Measurements from ENCODE around the gene CACNA1S.

CACNA1S gene

DNA sequence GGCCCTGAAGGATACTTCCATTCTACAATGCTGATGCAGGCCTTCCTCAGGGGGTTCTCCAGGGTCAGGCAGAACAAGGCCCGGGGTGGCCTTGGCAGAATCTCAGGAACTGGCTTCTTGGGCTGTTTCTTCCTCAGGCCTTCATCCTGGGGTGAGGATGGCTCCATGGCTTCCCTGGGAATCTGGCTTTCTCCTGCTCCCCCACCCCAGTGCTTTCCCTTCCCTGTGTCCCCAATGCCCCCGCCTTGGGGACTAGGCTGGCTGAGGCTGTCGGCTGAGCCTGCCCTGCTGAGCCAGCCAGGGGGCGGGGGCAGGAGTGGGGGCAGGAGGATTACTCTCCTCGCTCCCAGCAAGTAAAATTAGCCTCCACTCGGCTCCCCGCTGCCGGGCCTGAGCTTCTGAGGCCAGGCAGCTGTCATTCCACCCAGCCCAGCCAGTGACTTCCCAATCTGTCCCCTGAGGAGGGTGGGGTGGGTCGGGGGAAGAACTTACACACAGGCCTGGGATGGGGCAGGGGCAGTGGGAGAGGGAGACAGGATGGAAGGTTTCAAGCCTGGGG, at the start of gene CACNA1S:
TSS of gene CACNA1S (minus strand) at position 254 of the 559 bp plus-strand sequence. CDS start at position 167, 87 bp downstream.
- DNase-seq: no peak

DNA sequence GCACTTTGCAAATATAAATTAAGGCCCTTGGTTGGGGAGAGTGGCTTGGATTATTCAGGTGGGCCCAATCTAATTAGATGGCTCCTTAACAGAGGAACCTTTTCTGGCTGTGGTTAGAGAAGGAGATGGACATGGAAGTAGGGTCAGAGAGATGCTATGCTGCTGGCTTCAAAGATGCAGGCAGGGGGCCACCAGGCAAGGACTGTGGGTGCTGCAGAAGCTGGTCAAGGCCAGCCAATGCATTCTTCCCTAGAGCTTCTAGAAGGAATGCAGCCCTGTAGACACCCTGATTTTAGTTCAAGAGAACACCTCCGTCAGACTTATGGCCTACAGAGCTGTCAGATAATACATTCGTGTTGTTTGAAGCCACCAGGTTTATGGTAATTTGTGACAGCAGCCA, 45.7 kb upstream of the CACNA1S start:
- DNase-seq: no peak

DNA sequence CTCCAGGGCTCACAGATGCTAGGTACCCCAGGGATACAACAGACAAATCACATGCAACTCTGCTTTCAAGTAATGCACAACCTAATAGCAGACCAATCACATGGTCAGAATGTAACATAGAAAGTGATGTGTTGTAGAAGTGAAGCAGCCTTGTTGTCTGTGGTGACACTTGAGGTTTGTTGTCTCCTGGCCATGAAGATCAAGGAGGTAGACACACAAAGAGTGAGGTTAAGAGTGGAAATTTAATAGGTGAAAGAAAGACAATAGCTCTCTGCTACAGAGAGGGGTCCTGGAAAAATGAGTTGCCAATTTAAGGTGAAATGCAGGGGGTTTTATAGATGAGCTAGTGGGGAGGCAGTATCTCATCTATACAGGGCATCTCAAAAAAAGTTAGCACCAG, 44.6 kb upstream of the CACNA1S start:
- DNase-seq: no peak

DNA sequence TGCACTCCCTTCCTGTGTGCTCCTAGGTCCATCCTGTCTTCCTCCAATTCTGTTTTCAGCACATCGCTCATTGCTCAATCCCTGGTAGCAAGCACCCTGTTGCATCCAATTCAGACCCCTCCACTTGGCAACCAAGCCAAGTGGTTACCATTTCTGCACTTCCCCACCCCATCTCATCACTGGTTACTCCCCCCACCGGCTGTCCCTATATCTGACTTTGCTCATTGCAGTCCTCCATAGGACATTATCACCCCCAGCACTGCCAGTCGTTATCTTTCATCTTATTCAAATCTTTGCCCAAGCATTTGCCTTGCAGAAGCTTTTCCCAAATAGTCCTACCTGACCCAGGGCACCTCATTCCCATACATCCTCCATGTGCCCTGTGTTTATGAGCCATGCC, 44.1 kb upstream of the CACNA1S start:
- DNase-seq: no peak

DNA sequence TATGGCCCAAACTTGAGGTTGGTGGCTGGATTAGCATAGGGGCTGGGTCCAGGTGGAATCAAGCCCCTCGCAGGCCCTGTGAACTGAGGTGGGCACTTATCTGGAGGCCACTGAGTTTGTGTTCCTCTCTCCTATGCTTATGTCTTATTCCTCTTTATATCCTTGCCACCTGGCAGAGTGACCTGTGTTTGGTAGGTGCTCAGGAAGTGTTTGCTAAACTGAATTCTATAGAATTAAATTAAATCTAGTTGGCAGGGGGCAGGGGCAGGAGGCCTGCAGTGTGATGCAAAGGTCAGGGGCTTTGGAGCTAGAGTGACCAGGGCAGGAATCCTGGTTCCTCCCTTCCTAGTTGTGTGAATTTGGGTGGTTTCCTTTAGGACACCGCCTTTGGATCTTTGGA, 43.1 kb upstream of the CACNA1S start:
- no peak for DNase-seq

DNA sequence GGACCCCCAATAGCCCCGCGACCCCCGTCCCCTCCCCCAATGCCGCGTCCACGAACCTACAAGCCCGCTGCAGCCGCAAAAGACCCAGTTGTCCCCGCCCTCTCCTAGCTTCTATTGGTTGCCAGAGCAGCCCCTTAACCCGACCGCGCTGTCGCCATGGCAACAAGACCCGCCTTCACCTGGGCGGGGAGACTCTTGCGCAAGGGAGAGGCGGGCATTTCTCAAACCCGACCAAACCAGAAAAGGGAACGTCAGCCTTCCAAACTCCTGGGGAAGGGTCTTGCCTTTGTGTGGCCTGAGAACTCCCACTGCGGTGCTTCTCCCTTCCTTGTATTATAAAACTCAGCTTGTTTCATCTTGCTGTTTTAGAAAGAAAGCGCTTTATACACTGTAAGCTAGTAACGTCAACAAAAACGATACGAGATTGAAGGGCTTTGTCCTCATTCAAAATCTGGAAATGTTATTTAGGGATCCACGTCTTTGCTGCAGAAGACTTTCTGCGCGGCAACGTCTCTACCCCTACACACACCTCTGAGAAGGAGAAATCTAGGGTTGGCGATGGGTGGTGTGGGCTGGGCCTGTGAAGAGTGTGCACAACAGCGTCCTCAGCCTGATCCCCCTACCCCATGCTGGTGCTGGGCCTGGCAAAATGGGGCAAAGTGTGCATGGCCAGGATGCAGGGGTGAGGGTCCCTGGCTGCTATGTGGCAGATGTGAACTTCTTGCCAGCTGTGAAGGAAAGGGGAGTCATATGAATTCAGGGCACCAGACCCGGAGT, 42.4 kb upstream of the CACNA1S start, which contains the start of gene TMEM9:
TSS of gene TMEM9 (minus strand) at position 86 of the 777 bp plus-strand sequence. CDS start 551 bp downstream, outside the sequence.
- peak; percentile 93 to 96 for DNase-seq

DNA sequence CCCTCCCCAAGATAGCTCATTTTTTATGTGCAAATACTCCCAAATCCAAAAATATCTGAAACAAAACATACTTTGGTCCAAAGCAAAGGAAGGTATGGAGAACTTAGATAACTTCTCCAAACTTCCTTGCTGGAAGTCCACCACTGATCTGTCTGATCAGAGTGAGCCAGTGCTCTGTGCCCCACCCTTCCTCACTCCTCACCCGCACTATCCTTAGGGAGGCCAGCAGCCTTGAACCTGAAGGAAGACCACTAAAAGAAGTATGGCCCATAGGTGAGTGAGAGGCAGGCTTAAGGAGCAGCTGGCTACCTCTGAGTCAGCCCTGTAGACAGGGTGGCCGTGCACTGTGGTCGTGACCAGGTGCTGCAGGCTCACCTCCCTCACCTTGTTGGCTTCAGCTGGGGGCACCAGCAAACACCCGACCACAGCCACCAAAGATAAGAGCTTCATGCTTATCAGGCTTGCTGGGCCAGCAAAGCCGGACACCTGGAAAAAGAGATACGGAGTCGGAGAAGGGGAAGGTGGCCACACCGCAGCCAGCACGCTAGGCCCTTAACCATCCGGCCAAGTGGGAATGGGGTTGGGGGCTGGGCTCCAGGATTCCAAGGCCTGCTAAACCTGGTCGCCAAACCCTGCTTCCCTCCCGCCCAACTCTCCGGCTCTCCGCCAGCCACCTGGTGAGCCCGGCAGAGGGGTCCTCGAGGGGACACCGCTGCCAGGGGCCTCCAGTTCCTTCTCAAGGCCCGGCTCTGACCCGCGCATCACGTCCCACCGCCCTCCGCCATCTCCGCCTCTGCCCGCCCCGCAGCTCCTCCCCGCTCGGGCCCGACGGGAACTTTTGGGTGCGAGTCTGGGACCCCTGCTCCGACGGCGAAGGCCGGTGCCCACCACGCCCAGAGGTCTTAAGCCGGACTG, 41.5 kb upstream of the CACNA1S start:
- DNase-seq: no peak

DNA sequence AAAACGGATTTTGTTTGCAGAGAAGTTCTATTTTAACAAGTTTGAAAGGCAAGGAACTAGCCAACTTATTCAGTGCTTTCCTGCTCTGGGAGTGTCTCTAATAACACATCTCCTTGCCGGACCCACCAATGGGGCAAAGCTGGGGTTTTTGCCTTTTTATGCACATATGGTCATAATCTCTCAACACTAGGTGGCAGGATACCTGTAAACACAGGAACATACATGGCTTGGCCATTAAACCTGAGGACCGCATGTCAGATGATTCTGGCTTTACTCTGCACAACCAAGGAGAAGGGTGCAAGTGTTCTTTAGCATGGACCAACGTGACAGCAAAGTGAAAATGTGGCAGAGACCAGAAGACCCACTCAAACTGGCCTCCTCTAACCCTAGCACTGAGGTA, 37.2 kb upstream of the CACNA1S start:
- no peak for DNase-seq

DNA sequence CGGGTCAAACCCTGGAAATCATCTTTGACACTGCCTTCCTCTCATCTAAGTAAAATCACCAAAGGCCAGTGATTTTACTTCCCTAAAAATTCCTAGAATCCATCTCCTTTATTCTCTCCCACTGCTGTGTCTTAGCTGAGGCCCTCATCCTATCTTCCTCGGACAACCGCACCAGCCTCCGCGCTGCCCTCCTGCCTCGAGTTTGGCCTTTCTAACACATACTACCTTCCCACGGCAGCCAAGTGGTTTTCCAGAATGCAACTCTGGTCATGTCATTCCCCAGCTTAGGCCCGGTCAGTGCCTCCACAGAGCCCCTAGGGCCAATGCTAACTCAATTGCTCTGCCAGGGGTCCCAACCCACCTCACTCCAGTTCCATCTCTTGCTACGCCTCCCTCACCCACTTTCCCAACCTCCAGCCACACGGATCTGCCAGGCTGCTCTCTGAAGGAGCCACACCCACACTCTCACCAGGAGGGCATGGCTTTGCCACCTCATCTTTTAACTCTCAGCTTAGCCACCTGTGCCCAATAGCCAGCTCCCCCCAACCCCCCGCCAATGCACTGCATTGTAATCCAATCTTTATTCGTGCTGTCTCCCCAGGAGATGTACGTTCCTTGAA, 35.3 kb upstream of the CACNA1S start:
- no peak for DNase-seq

DNA sequence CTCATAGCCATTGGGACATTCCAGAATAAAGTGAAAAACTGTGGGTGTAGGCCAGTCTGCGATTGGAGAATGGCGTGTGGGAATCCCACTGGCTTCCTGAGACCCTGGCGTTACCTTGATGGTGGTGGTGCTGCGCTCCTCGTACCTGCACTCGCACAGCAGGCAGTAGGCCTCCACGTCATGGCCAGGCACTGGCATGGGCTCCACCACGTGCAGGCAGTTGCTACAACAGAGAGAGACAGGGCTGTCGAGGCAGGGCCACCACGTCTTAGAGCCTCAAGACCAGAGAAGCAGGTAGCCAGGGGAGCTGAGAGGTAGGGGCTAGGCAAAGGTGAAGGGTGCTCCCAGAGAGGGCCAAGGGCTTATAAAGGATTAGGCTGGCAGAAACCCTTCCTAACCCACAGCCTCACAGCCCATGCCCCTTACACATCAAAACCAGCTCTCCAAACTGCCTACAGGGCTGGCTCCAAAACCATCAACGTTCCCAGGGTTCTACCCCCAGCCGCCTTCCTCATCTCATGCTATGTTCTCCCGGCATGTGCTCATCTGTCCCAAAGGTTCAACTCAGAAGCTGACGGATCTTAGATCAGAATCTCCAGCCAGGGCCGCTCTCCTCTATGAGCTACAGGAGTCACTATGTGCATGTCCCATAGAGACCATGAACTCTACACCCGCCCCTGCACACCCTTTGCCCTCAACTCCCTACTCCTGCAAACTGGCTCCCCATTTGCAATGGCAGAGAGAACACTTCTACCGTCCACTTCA, 34.6 kb upstream of the CACNA1S start:
- DNase-seq: no peak

DNA sequence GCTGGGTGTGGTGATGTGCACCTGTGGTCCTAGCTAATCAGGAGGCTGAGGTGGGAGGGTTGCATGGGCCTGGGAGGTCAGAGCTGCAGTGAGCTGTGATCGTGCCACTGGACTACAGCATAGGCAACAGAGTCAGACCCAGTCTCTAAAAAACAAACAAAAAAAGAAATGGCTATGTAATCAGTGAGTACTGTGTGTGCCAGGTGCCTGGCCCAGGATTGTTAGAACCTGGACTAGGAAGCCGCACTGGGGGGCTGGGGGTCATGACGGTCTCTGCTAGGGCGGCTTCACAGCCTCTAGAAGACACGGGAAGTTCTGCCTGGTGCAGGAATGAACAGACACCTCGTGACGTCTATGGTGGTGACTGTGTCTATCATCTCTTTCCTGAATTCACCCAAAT, 33.6 kb upstream of the CACNA1S start:
- DNase-seq: no peak

DNA sequence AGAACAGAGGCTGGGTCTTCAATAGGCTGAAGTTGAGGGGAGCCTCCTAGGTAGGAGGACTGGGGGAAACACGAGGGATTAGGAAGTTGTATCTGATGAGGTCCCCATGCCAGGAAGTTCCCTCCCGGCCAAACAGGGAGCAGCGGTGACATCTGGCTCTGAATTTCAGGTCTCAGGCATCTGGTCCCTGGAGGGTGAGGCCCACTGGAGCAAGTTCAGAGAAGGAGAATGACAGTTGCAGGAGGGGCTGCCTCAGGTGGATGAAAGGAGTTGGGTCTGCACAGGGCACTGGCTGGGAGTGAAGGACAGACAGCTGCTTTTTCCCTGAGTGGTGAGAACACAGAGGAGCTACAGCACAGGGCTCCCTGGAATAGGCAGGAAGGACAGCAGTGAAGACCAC, 32.9 kb upstream of the CACNA1S start:
- no peak for DNase-seq

DNA sequence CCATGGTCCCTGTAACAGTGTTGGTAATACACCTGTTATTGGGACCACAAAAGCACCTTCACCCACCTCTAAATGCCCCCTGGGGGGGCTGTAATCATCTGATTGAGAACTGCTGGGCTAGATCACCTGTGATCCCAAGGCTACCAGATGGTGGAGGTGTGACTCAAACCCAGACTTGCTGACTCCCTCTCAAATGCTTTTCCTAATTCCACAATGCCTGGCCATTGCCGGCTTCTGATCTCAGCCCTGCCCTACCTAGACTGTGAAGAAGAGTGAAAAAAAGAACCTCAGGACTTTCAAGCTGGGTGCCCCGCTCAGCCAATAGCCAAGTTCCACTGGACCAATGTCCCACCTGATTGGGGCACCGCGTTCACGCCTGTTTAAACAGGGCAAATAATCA, 32.5 kb upstream of the CACNA1S start:
- no peak for DNase-seq

DNA sequence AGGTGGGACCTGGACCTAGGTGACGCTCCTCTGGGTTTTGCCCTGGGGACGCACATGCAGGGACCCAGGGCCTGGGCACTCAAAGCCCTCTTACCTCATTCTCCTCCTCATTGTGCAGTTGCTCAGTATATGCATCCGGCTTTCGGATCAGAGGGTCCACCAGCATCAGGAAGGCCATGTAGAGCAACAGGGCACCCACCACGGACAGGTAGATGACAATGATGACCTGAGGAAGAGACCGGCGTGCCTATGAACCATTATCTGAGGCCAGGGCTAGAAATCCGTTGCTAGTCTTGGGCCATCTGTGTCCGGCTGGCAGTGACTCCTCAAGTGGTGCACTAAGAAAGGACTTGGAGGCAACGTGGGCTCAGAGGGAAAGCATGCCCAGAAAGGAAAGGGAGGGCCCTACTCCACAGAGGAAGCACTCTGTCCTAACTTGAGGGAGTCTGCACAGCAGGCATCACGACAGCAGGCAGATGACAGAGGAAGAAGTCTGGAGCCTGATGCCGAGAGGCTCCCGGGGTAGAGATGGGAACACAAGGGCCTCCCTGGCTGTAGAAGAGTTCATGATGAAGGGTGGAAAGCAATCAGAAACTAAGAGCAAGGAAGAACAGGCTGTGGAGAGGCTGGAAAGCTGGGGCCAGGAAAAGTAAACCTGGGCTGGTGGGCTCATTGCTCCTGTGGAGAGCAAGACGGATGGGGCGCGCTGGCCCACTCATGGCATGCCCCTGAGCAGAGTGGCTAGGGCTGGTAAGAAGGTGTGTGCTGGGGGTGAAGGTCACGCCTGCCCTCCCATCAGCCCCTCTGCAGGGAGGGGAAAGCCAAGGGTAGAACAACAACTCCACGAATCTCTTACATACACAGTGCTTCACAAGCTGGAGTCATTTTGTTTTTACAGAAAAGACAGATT, 31.8 kb upstream of the CACNA1S start:
- peak in 1 of 2 donors; percentile 29 for DNase-seq

DNA sequence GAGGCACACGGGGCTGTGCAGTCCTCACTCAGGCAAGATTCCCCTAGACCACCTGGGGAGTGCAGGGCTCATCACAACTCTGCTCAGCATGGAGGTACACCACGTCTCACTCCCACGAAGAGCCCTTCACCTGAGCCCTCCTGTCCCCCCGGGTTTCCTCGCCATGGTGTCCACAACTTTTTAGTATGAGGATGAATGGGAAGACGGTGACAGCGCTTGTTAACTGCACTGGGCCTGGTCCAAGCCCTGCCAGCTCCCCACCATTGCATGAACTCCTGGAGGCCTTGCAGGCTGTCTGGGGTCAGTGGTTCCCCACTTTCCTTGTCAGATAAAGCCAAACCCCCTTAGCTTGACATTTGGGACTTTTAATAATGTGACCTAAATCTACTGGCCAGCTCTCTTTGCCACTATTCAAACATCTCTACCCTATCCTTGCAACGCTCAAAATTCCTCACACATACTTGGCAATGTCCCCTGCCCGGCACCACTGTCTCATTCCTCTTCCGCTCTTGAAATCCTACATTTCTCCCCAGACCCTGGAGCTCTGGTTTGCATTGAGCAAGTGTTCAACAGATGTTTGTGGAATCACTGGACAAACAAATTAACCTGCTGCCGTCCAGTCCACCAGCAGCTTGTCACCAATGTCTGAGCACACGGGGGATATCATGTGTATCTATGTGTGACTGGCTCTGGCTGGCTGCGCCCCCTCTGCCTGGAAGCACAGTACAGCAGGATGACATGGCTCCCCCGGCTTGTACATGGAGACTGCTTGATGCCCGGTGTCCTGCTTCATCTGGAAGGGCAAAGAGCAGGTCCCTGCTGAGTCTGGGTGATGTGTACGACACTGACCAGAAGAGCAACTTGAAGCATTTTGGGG, 30.9 kb upstream of the CACNA1S start:
- no peak for DNase-seq

DNA sequence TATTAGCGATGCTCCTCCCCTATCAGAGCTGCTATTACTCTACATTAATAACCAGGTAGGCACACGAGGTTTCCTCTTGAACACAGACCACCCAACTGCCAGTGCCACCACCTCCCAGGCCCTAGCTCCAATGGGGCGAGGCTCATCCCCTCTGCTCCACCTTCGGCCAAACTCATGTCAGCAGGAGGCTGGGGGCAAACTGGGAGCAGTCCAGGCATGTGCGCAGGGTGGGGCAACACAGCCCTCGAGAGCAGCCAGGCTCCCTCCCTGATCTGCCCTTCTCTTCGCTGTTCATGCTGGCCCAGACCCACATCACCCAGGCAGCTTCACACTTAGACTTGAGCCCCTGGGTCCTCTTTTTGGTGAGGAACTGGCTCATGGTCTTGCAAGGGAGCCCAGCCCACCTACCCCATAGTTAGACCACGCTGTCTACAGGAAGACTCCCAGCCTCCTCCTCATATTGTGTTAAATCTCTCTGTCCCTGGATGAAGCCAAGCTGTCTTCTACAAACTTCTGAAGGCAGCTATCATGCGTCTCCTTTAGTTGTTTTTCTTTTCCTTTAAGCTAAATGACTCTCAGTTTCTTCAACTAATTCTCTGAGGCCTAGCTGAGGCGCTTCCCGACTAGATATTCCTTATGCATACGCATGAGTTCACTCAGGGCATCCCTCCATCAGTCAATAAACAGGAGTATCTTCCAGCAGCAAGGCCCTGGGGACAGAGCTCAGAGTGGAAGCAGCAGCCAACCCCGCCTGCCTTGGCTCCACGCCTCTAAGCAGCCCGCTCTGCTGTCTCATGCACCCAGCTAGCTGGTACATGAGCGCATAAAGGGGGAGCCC, 30.0 kb upstream of the CACNA1S start:
- no peak for DNase-seq

DNA sequence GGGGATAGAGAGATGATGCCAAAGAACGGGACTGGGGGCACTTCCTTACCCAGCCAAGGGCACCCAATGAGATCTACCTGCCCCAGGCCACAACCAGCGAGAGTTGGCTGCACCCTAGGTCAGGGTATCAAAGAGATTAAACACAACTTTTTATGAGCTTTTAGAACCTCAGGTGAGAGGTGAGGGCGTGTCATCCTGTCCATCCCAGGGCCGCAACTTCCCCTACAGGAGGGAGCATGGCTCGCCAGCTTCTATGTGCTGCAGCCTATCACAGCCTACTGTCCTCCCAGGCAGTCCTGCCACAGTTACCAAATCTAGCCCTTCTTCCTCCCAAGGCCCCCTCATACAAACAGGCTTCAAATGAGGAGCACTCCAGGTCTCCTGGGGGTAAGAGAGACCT, 29.2 kb upstream of the CACNA1S start:
- no peak for DNase-seq

DNA sequence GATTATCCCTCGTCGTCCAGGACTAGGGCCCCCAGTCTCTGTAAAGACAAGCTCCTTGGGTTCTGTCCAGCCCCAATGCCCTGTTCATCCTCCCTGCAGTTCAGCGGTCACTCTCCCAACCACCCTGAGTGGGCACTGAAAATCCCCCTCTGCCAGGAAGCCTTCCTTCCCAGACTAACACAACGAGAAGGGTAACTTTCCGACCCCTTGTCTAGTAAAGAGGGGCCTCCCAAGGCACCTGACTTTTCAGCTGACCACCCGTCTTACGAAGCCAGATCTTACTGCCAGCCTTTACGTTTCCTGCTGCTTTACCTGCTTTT, 28.7 kb upstream of the CACNA1S start:
- DNase-seq: no peak

DNA sequence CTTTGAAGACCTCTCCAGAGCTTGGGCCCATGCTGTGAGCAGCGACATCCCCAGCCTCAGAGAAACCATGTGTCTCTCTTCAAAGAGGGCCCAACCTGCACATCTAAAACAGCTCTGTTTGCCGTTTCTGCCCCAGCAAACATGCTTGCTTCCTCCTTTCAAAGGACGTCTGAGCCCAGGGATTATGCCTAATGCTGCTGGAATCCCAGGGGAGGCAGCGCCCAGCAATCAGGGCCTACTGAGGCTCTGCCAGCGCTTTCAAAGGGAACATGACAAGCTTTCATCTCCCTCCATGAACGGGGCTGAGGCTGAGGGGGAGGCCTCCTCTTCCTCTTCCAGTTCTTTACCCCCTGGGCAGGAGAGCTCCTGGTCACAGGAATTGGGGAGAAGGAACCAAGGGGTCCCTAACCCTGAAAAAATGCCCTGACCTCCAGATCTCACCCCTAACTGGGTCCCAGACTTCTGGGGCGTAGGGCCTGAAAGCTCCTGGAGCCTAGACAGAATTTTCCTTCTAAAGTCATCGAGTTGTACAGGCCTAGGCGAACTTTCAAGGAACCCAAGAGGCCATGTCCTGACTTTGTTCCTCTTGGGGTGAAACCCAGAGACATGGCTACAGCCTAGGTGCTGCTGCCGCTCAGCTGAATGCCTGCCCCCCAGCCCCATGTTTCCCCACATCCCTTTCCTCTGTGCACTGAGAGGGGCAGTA, 28.2 kb upstream of the CACNA1S start:
- no peak for DNase-seq

All from hippocampal formation (tissue), 2 donors.